ENCODE measurements around the gene ALG2.
"Not testable (repeated sequence)": the region's sequence is repeated elsewhere in the genome, so short reads cannot be mapped to it uniquely, and the experiment has no call there.

Gene ALG2

DNA sequence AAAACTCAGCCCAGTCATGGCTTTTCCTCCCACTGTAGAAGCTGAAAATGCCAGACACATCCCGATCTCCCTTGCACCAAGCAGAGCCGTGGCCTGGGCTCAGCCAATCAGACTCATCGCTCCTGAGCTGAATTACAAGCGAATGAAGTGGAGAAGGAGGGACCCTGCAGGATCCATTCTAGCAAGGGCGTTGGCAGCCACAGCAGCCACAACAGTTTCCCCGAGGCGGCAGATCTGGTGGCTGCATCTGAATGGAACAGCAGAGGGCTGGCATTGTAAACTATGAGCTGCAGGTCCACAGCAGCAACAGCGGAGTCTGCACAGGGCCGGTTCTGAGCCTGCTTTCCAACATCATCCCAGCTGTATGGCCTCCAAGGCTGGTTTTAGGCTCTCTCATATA is 23.8 kb downstream of the ALG2 start:
- H3K9me3 ChIP-seq = no peaks in the 10 kb centered on the region
- no peaks in the 10 kb centered on the region for H3K4me1 ChIP-seq
- intact Hi-C loops (cut with DNase I; ENCODE audit: low total_unique reads) = no loop called here
- TF ChIP-seq, protein P1, sequence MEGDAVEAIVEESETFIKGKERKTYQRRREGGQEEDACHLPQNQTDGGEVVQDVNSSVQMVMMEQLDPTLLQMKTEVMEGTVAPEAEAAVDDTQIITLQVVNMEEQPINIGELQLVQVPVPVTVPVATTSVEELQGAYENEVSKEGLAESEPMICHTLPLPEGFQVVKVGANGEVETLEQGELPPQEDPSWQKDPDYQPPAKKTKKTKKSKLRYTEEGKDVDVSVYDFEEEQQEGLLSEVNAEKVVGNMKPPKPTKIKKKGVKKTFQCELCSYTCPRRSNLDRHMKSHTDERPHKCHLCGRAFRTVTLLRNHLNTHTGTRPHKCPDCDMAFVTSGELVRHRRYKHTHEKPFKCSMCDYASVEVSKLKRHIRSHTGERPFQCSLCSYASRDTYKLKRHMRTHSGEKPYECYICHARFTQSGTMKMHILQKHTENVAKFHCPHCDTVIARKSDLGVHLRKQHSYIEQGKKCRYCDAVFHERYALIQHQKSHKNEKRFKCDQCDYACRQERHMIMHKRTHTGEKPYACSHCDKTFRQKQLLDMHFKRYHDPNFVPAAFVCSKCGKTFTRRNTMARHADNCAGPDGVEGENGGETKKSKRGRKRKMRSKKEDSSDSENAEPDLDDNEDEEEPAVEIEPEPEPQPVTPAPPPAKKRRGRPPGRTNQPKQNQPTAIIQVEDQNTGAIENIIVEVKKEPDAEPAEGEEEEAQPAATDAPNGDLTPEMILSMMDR (IDR thresholded peaks at IDR 0.05) = no peak
- H3K36me3 ChIP-seq = no peaks in the 10 kb centered on the region
- H3K4me3 ChIP-seq = no peak overlapping the region
- H3K27ac ChIP-seq = no peak overlapping the region
- H3K27me3 ChIP-seq = no peaks in the 10 kb centered on the region
- DNase-seq = no peak

- Histone ChIP-seq H3K4me1 (no peaks in the 10 kb centered on the region), H3K27me3 (no peaks in the 10 kb centered on the region), H3K9me3 (no peaks in the 10 kb centered on the region), H3K4me3 (no peak overlapping the region), H3K27ac (no peak overlapping the region), H3K36me3 (no peaks in the 10 kb centered on the region)
- TF ChIP-seq, protein P1 (IDR thresholded peaks at IDR 0.05) = no peak
- intact Hi-C loops (cut with DNase I; ENCODE audit: low total_unique reads) = no loop called here
- no peak for DNase-seq
Observed at GRCh38 chr9:99197124-99197630, 24.6 kb downstream of the ALG2 start.

- DNase-seq; H3K27ac ChIP-seq; H3K4me3 ChIP-seq; H3K9me3 ChIP-seq; H3K36me3 ChIP-seq; intact Hi-C loops (cut with DNase I; ENCODE audit: low total_unique reads); H3K27me3 ChIP-seq; H3K4me1 ChIP-seq: not testable (repeated sequence)
Observed at GRCh38 chr9:99196484-99196883, 25.3 kb downstream of the ALG2 start.

DNA sequence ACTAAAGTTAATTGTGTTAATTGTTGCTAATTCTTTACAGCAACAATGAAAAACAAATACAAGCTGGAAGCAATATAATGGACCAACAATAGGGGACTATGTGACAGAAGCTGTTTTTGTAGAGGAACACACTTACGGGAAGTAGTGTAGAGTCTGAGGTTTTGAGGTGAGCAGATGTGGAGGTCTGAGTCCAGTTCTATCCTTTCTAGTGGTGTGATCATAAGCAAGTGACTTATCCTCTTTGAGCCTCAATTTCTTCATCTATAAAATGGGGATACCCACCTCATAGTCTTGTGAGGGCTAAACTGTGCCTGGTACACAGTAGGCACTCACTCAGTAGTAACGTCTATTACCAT is 28.3 kb downstream of the ALG2 start:
- no peak overlapping the region for H3K27ac ChIP-seq
- intact Hi-C loops (cut with DNase I; ENCODE audit: low total_unique reads) = no loop called here
- no peak for DNase-seq
- H3K36me3 ChIP-seq = no peaks in the 10 kb centered on the region
- no peaks in the 10 kb centered on the region for H3K4me1 ChIP-seq
- TF ChIP-seq, protein P1 (IDR thresholded peaks at IDR 0.05) = no peak
- no peak overlapping the region for H3K4me3 ChIP-seq
- H3K9me3 ChIP-seq = no peaks in the 10 kb centered on the region
- H3K27me3 ChIP-seq = peaks cover 0 to 11% of the 10 kb centered on the region in 2 donors

DNA sequence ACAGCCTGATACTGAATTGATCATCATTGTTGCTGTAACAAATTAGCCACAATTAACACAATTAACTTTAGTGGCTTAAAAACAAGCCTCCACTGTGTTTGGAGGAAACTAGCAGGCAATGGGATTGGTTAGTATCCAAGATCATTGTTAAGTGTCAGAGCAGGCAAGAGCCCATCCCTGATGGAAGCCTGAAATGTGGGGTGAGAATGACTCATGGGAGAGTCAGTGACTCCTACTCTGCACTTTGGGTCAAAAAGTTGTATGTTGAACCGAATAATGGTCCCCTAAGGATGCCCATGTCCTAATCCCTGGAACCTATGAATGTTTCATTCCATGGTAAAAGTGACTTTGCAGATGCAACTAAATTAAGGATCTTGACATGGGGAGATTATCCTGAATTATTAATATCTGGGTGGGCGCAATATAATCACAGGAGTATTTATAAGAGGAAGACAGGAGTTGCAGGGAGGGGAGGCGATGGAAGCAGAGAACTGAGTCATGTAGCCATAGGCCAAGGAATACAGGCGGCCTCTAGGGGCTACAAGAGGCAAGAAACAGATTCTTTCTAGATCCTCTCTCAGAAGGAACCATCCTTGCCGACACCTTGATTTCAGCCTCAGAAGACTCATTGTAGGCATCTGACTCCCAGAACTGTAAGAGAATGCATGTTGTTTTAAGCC is 28.8 kb downstream of the ALG2 start:
- Histone ChIP-seq H3K4me3 (no peak overlapping the region), H3K9me3 (no peaks in the 10 kb centered on the region), H3K36me3 (no peaks in the 10 kb centered on the region), H3K4me1 (no peaks in the 10 kb centered on the region), H3K27ac (no peak overlapping the region), H3K27me3 (peaks cover 0 to 11% of the 10 kb centered on the region in 2 donors)
- intact Hi-C loops (cut with DNase I; ENCODE audit: low total_unique reads) = no loop called here
- TF ChIP-seq, protein P1 (IDR thresholded peaks at IDR 0.05) = no peak
- no peak for DNase-seq

DNA sequence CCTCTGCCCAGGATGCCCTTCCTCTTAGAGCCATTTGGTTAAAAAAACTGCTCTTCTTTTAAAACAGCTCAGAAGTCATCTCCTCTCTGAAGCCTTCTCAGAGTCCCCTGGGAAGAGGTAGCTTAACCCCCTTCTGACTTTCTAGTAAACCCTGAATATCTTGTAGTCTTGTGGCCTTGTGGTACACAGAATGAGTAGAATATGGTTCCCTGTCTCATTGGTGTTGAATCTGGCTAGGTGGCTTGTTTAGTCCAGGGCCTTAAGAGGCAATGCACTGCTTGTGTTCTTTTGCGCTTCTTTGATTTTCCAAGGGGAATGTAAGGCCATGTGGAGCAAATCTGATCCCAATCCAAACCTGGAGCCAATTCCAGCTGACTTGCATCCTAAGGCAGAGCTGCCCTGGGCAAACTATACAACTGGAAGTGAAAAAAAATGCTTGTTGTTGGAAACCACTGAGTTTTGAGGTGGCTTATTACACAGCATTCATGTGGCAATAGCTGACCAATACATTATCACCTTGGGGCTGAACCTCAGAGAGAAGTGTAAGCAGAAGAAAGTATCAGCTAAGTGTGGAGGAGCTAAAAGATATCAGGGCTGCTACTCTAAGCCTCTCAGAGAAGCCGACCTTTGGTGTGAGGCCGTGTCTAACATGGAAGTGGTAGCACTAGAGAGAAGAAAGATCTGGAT is 31.0 kb downstream of the ALG2 start:
- Histone ChIP-seq H3K4me3 (no peak overlapping the region), H3K9me3 (no peaks in the 10 kb centered on the region), H3K27ac (no peak overlapping the region), H3K4me1 (no peaks in the 10 kb centered on the region), H3K27me3 (peaks cover 0 to 11% of the 10 kb centered on the region in 2 donors), H3K36me3 (no peaks in the 10 kb centered on the region)
- intact Hi-C loops (cut with DNase I; ENCODE audit: low total_unique reads) = no loop called here
- TF ChIP-seq, protein P1 (IDR thresholded peaks at IDR 0.05) = no peak
- DNase-seq = no peak

Measured in tibial artery (tissue), 4 donors.